Measurements from ENCODE around the gene TRIM39. TPM values are rescaled to one million over a fixed set of nuclear protein-coding genes. Genes with fewer than 3 reads are reported as not detected.

TRIM39 gene
- total RNA-seq, 1 donor from 2014 or later: 13.7 TPM

GRCh38 chr6:30356536-30356935 is 29.8 kb downstream of the TRIM39 start:
- peaks cover 2% of the 10 kb centered on the region for H3K36me3 Mint-ChIP-seq (ENCODE audit: low read depth)
- H3K9me3 Mint-ChIP-seq (ENCODE audit: low read depth): no peaks in the 10 kb centered on the region
- H3K4me1 Mint-ChIP-seq (ENCODE audit: low read depth): peaks cover 10% of the 10 kb centered on the region
- DNase-seq (ENCODE audit: low spot score): no peak
- H3K4me3 Mint-ChIP-seq (ENCODE audit: unreplicated experiment): no peak overlapping the region
- peaks cover 27% of the 10 kb centered on the region for H3K27me3 Mint-ChIP-seq (ENCODE audit: low read depth)
- no peak overlapping the region for H3K27ac Mint-ChIP-seq (ENCODE audit: unreplicated experiment)
- no peak for TF ChIP-seq CTCF (IDR thresholded peaks at IDR 0.05)

GRCh38 chr6:30357678-30358540 is 31.2 kb downstream of the TRIM39 start:
- DNase-seq (ENCODE audit: low spot score): no peak
- peak; percentile 92 for TF ChIP-seq CTCF (IDR thresholded peaks at IDR 0.05)
- Mint-ChIP-seq H3K27me3 (ENCODE audit: low read depth) (peaks cover 38% of the 10 kb centered on the region), H3K9me3 (ENCODE audit: low read depth) (peaks cover 5% of the 10 kb centered on the region), H3K4me1 (ENCODE audit: low read depth) (peaks cover 10% of the 10 kb centered on the region), H3K4me3 (ENCODE audit: unreplicated experiment) (peak overlapping the region; percentile 84), H3K36me3 (ENCODE audit: low read depth) (no peaks in the 10 kb centered on the region), H3K27ac (ENCODE audit: unreplicated experiment) (peak overlapping the region; percentile 62)

- Mint-ChIP-seq H3K27ac (ENCODE audit: unreplicated experiment) (no peak overlapping the region), H3K4me3 (ENCODE audit: unreplicated experiment) (no peak overlapping the region), H3K36me3 (ENCODE audit: low read depth) (no peaks in the 10 kb centered on the region), H3K27me3 (ENCODE audit: low read depth) (peaks cover 49% of the 10 kb centered on the region), H3K9me3 (ENCODE audit: low read depth) (peaks cover 5% of the 10 kb centered on the region), H3K4me1 (ENCODE audit: low read depth) (peaks cover 10% of the 10 kb centered on the region)
- no peak for DNase-seq (ENCODE audit: low spot score)
- no peak for TF ChIP-seq CTCF (IDR thresholded peaks at IDR 0.05)
Observed at GRCh38 chr6:30359276-30359675, 32.5 kb downstream of the TRIM39 start.

GRCh38 chr6:30360139-30360538 is 33.4 kb downstream of the TRIM39 start:
- Mint-ChIP-seq H3K27me3 (ENCODE audit: low read depth) (peaks cover 56% of the 10 kb centered on the region), H3K9me3 (ENCODE audit: low read depth) (peaks cover 5% of the 10 kb centered on the region), H3K36me3 (ENCODE audit: low read depth) (no peaks in the 10 kb centered on the region), H3K4me3 (ENCODE audit: unreplicated experiment) (no peak overlapping the region), H3K27ac (ENCODE audit: unreplicated experiment) (no peak overlapping the region), H3K4me1 (ENCODE audit: low read depth) (peaks cover 10% of the 10 kb centered on the region)
- TF ChIP-seq CTCF (IDR thresholded peaks at IDR 0.05): no peak
- no peak for DNase-seq (ENCODE audit: low spot score)

- TF ChIP-seq CTCF (IDR thresholded peaks at IDR 0.05): no peak
- Mint-ChIP-seq H3K4me3 (ENCODE audit: unreplicated experiment) (no peak overlapping the region), H3K36me3 (ENCODE audit: low read depth) (no peaks in the 10 kb centered on the region), H3K4me1 (ENCODE audit: low read depth) (peaks cover 10% of the 10 kb centered on the region), H3K27me3 (ENCODE audit: low read depth) (peaks cover 71% of the 10 kb centered on the region), H3K9me3 (ENCODE audit: low read depth) (peaks cover 5% of the 10 kb centered on the region), H3K27ac (ENCODE audit: unreplicated experiment) (no peak overlapping the region)
- no peak for DNase-seq (ENCODE audit: low spot score)
Observed at GRCh38 chr6:30361661-30362060, 34.9 kb downstream of the TRIM39 start.

Data from chondrocyte (in vitro differentiated cells).